ENCODE data around the gene CDK2AP2. TPM values are rescaled to one million over a fixed set of nuclear protein-coding genes. Genes with fewer than 3 reads are reported as not detected.
A peak's percentile ranks its signal among the peaks of the same experiment; 100 is the strongest.

The CDK2AP2 gene
- total and polyA plus RNA-seq, 9 of the 15 experiments (the other 6 are each of a cell fraction or from before 2014, with no cell fraction given), result 4.4 to 47.4 (median 21.7) TPM

GRCh38 chr11:67468456-67468758 lies 39.6 kb downstream of the CDK2AP2 start (continued):
- TF ChIP-seq, protein P1, sequence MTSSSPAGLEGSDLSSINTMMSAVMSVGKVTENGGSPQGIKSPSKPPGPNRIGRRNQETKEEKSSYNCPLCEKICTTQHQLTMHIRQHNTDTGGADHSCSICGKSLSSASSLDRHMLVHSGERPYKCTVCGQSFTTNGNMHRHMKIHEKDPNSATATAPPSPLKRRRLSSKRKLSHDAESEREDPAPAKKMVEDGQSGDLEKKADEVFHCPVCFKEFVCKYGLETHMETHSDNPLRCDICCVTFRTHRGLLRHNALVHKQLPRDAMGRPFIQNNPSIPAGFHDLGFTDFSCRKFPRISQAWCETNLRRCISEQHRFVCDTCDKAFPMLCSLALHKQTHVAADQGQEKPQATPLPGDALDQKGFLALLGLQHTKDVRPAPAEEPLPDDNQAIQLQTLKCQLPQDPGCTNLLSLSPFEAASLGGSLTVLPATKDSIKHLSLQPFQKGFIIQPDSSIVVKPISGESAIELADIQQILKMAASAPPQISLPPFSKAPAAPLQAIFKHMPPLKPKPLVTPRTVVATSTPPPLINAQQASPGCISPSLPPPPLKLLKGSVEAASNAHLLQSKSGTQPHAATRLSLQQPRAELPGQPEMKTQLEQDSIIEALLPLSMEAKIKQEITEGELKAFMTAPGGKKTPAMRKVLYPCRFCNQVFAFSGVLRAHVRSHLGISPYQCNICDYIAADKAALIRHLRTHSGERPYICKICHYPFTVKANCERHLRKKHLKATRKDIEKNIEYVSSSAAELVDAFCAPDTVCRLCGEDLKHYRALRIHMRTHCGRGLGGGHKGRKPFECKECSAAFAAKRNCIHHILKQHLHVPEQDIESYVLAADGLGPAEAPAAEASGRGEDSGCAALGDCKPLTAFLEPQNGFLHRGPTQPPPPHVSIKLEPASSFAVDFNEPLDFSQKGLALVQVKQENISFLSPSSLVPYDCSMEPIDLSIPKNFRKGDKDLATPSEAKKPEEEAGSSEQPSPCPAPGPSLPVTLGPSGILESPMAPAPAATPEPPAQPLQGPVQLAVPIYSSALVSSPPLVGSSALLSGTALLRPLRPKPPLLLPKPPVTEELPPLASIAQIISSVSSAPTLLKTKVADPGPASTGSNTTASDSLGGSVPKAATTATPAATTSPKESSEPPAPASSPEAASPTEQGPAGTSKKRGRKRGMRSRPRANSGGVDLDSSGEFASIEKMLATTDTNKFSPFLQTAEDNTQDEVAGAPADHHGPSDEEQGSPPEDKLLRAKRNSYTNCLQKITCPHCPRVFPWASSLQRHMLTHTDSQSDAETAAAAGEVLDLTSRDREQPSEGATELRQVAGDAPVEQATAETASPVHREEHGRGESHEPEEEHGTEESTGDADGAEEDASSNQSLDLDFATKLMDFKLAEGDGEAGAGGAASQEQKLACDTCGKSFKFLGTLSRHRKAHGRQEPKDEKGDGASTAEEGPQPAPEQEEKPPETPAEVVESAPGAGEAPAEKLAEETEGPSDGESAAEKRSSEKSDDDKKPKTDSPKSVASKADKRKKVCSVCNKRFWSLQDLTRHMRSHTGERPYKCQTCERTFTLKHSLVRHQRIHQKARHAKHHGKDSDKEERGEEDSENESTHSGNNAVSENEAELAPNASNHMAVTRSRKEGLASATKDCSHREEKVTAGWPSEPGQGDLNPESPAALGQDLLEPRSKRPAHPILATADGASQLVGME (CRISPR knock-in tag; IDR thresholded peaks at IDR 0.05), result no peak
- no peak for TF ChIP-seq MAFF (IDR thresholded peaks at IDR 0.05; ENCODE audit: low read length)
- no peak for TF ChIP-seq NFRKB (IDR thresholded peaks at IDR 0.05; ENCODE audit: low read depth)

- no peaks in the 10 kb centered on the region for H4K20me1 ChIP-seq (replicated peaks; ENCODE audit: control insufficient read depth, insufficient read depth, low read length)
- in situ Hi-C loops (cut with MboI) (no loop called here), intact Hi-C loops (cut with micrococcal nuclease) (loop anchor here (5.0 kb wide), 1 partner anchor 46 kb away; no protein-coding TSS in a partner anchor)
- peaks cover 12% of the 10 kb centered on the region for H3K79me2 ChIP-seq (ENCODE audit: control insufficient read depth, insufficient read depth, low read length)
- H3K4me1 ChIP-seq (replicated peaks in 1 of 2; ENCODE audit: control insufficient read depth in 2 of 2, insufficient read depth in 2 of 2, low read length in 2 of 2), result peaks cover 19 to 51% of the 10 kb centered on the region in 2 experiments; a peak in 4 of 5 replicates
- H3K9me3 ChIP-seq (replicated peaks; ENCODE audit: control insufficient read depth, insufficient read depth, low read depth, low read length), result no peaks in the 10 kb centered on the region
- TSS peak; percentile 26 for BruUV-seq (replicated peaks)
- ATAC-seq, result no peak
- ChIA-PET POLR2A (interaction anchor here (0.5 to 1.7 kb wide), 4 partner anchors 10 to 77 kb away, joined by 3 to 4 read pairs (median 3); partner anchors contain the start of gene AIP), CTCF (ENCODE audit: low intra/inter-chr PET ratio) (interaction anchor here (1.3 kb wide), 1 partner anchor 66 kb away, joined by 3 read pairs; no protein-coding TSS in a partner anchor)
- H3K9me1 ChIP-seq (ENCODE audit: control insufficient read depth, insufficient read depth, low read length), result no peaks in the 10 kb centered on the region
- no peaks in the 10 kb centered on the region for H3K27me3 ChIP-seq (ENCODE audit: control insufficient read depth in 2 of 2, insufficient read depth in 2 of 2, low read length in 2 of 2)
- no peak for FAIRE-seq
- DNase-seq (ENCODE audit: extremely low read depth in 1 of 4, low spot score in 3 of 4), result no peak
- no peak overlapping the region; the same call in 2 of the 3 replicates for H3K27ac ChIP-seq (ENCODE audit: extremely low read depth, low read depth, low read length)
- TF ChIP-seq, protein P2, sequence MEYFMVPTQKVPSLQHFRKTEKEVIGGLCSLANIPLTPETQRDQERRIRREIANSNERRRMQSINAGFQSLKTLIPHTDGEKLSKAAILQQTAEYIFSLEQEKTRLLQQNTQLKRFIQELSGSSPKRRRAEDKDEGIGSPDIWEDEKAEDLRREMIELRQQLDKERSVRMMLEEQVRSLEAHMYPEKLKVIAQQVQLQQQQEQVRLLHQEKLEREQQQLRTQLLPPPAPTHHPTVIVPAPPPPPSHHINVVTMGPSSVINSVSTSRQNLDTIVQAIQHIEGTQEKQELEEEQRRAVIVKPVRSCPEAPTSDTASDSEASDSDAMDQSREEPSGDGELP (CRISPR knock-in tag; IDR thresholded peaks at IDR 0.05; ENCODE audit: borderline replicate concordance), result peak; percentile 36; the same call in 1 of the 2 replicates
- TF ChIP-seq, protein P3, sequence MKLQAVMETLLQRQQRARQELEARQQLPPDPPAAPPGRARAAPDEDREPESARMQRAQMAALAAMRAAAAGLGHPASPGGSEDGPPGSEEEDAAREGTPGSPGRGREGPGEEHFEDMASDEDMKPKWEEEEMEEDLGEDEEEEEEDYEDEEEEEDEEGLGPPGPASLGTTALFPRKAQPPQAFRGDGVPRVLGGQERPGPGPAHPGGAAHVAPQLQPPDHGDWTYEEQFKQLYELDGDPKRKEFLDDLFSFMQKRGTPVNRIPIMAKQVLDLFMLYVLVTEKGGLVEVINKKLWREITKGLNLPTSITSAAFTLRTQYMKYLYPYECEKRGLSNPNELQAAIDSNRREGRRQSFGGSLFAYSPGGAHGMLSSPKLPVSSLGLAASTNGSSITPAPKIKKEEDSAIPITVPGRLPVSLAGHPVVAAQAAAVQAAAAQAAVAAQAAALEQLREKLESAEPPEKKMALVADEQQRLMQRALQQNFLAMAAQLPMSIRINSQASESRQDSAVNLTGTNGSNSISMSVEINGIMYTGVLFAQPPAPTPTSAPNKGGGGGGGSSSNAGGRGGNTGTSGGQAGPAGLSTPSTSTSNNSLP (IDR thresholded peaks at IDR 0.05; ENCODE audit: borderline replicate concordance, low read depth, low read length), result no peak
- H3K36me3 ChIP-seq (ENCODE audit: control insufficient read depth, insufficient read depth, low read length), result no peaks in the 10 kb centered on the region
- H2AFZ ChIP-seq (ENCODE audit: low read depth, low read length), result no peak overlapping the region
- peak overlapping the region; percentile 76 for H3K4me3 ChIP-seq
- peak overlapping the region; percentile 73 to 90 for H3K9ac ChIP-seq (ENCODE audit: insufficient read depth in 1 of 2, low read depth in 2 of 2, low read length in 2 of 2)
- WGBS (ENCODE audit: insufficient coverage, low coverage, missing lambda C conversion rate), result 62% methylated on average over 5 of the region's 5 CpGs
- peak overlapping the region; percentile 83 for H3K4me2 ChIP-seq (ENCODE audit: insufficient read depth, low read length)
These were observed 39.9 kb downstream of the CDK2AP2 start for GRCh38 chr11:67468056-67468455.
